Stimulated activated CD4-positive, alpha-beta T cell treated with anti-CD3 and anti-CD28 coated beads, Interleukin-2, amount 100 ng/mL, for 24 hours (primary cell): Measurements from ENCODE around the gene CEP57.
"Not testable (repeated sequence)": the region's sequence is repeated elsewhere in the genome, so short reads cannot be mapped to it uniquely, and the experiment has no call there.

ENCODE experiments used
- DNase-seq, 2 donors: peaks; one replicate each; pipeline ENCODE4 v3.0.0-alpha.2; 2020

CEP57 gene

GRCh38 chr11:95863486-95864140, 73.3 kb downstream of the CEP57 start:
- no peak for DNase-seq

DNA sequence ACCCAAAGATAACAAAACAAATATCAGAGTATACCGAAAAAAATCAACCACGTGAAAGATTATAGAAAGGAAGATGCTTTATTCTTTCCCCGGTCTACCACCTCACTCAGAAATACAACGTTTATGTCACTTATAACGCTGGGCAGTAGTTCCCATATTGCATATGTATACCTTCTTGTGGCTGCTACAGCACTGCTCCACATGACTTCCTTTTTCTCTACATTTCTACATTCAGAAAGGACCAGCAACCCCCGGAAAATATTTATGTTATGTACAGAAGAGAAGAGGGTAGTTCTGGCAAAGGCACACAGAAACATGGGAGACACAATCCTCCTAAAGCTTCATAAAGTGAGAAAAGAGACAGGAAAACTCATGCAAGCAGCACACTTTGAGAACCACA, 76.8 kb downstream of the CEP57 start:
- no peak for DNase-seq

GRCh38 chr11:95870877-95871276, 80.6 kb downstream of the CEP57 start:
- DNase-seq: not testable (repeated sequence)

GRCh38 chr11:95877291-95877690, 87.0 kb downstream of the CEP57 start:
- DNase-seq: no peak
